RWPE2 (cell line): ENCODE results near the gene CARD9.

Source experiments
- ATAC-seq: fragments of 200-7000 bp; cut with Tn5 transposase; 3 replicates; pipeline ENCODE4 v1.9.1; 2021; ENCODE audit warnings: low read depth
- DNase-seq: peaks from one replicate; pipeline ENCODE4 v3.0.0-alpha.2; 2020; ENCODE audit warnings: low spot score
- H3K27ac ChIP-seq: fragments of 450-650 bp; 2 replicates; pipeline ENCODE4 v1.5.1; 2017; ENCODE audit warnings: mild to moderate bottlenecking; ENCODE audit not compliant: poor library complexity, severe bottlenecking
- H3K27me3 ChIP-seq: fragments of 250-450 bp; sonication (Bioruptor Pico); 2 replicates; pipeline ENCODE4 v1.5.1; 2021; ENCODE audit warnings: mild to moderate bottlenecking, moderate library complexity; ENCODE audit not compliant: insufficient read depth, poor library complexity, severe bottlenecking
- H3K36me3 ChIP-seq: fragments of 250-450 bp; sonication (Bioruptor Pico); 2 replicates; pipeline ENCODE4 v1.5.1; 2020; ENCODE audit warnings: low read depth, mild to moderate bottlenecking, moderate library complexity
- H3K4me1 ChIP-seq: fragments of 250-450 bp; sonication (Bioruptor Pico); 2 replicates; pipeline ENCODE4 v1.5.1; 2021; ENCODE audit warnings: mild to moderate bottlenecking, moderate library complexity; ENCODE audit not compliant: insufficient read depth, poor library complexity, severe bottlenecking
- H3K4me3 ChIP-seq: fragments of 250-450 bp; sonication (Bioruptor Pico); 2 replicates; pipeline ENCODE4 v1.5.1; 2021; ENCODE audit warnings: mild to moderate bottlenecking, moderate library complexity; ENCODE audit not compliant: severe bottlenecking
- H3K9me3 ChIP-seq: fragments of 250-450 bp; sonication (Bioruptor Pico); 2 replicates; pipeline ENCODE4 v1.5.1; 2021; ENCODE audit warnings: mild to moderate bottlenecking, moderate library complexity; ENCODE audit not compliant: severe bottlenecking
- CTCF ChIP-seq: fragments of 450-650 bp; IDR thresholded peaks from one replicate; pipeline ENCODE4 v1.5.1; 2017; ENCODE audit warnings: mild to moderate bottlenecking, moderate library complexity; ENCODE audit not compliant: poor library complexity, severe bottlenecking

Gene CARD9

GRCh38 chr9:136380381-136380780 is 6.9 kb upstream of the CARD9 start:
- Histone ChIP-seq H3K36me3 (peaks cover 20% of the 10 kb centered on the region; the same call in 1 of the 2 replicates), H3K4me3 (no peak overlapping the region), H3K27ac (no peak overlapping the region), H3K4me1 (no peaks in the 10 kb centered on the region), H3K27me3 (no peaks in the 10 kb centered on the region), H3K9me3 (no peaks in the 10 kb centered on the region)
- DNase-seq (no peak), ATAC-seq (no peak)
- no peak for TF ChIP-seq CTCF

DNA sequence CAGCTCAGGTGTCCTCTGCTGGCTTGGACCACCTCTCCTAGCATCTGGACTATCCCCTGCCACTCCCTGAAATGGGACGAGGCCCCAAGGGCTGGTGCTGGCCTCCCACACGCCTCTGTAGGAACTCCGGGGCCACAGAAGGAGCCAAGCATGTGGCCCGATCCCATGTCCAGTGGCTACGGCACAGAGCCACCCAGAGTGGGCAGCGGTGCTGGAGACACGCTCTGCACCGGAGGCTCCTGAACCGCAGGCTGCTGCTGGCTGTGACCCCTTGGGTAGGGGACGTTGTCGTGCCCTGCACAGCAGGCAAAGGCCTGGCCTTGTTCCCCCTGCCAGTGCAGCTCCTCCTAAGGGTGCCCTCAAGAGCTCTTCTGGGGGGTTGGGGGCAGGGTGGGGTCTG is 6.4 kb upstream of the CARD9 start:
- no peak overlapping the region for H3K27ac ChIP-seq
- TF ChIP-seq CTCF = no peak
- no peaks in the 10 kb centered on the region for H3K27me3 ChIP-seq
- no peak for DNase-seq
- H3K36me3 ChIP-seq = peaks cover 18% of the 10 kb centered on the region; the same call in 1 of the 2 replicates
- no peaks in the 10 kb centered on the region for H3K9me3 ChIP-seq
- no peak for ATAC-seq
- H3K4me3 ChIP-seq = no peak overlapping the region
- H3K4me1 ChIP-seq = no peaks in the 10 kb centered on the region

- Histone ChIP-seq H3K4me3 (no peak overlapping the region), H3K27me3 (no peaks in the 10 kb centered on the region), H3K36me3 (peaks cover 14% of the 10 kb centered on the region; the same call in 1 of the 2 replicates), H3K9me3 (no peaks in the 10 kb centered on the region), H3K27ac (no peak overlapping the region), H3K4me1 (no peaks in the 10 kb centered on the region)
- no peak for TF ChIP-seq CTCF
- DNase-seq = no peak
- ATAC-seq = no peak
Measured at GRCh38 chr9:136379401-136379800, 5.9 kb upstream of the CARD9 start.

- H3K36me3 ChIP-seq = peaks cover 11% of the 10 kb centered on the region; the same call in 1 of the 2 replicates
- no peaks in the 10 kb centered on the region for H3K9me3 ChIP-seq
- no peak overlapping the region for H3K27ac ChIP-seq
- TF ChIP-seq CTCF = no peak
- ATAC-seq (no peak), DNase-seq (no peak)
- no peaks in the 10 kb centered on the region for H3K27me3 ChIP-seq
- H3K4me3 ChIP-seq = no peak overlapping the region
- no peaks in the 10 kb centered on the region for H3K4me1 ChIP-seq
Measured at GRCh38 chr9:136379003-136379287, 5.5 kb upstream of the CARD9 start.

- Histone ChIP-seq H3K9me3 (no peaks in the 10 kb centered on the region), H3K27ac (no peak overlapping the region), H3K4me3 (no peak overlapping the region), H3K4me1 (no peaks in the 10 kb centered on the region), H3K36me3 (0 out of 2 replicates have a peak, but pooled peaks cover 11% of the 10 kb centered on the region), H3K27me3 (no peaks in the 10 kb centered on the region)
- no peak for ATAC-seq
- no peak for TF ChIP-seq CTCF
- no peak for DNase-seq
Measured at GRCh38 chr9:136378170-136379002, 4.9 kb upstream of the CARD9 start.
